ENCODE results near the gene ALS2CL. TPM values are rescaled to one million over a fixed set of nuclear protein-coding genes. Genes with fewer than 3 reads are reported as not detected.

The ALS2CL gene
- total RNA-seq, 1 experiment from 2014 or later, result 67.5 TPM

GRCh38 chr3:46684891-46685290 is 8.6 kb downstream of the ALS2CL start:
- CTCF ChIA-PET, result no interaction called here
- no TSS peak for BruUV-seq (replicated peaks)
- peaks cover 3% of the 10 kb centered on the region; the same call in 1 of the 2 replicates for H3K79me2 ChIP-seq (ENCODE audit: low read depth)

DNA sequence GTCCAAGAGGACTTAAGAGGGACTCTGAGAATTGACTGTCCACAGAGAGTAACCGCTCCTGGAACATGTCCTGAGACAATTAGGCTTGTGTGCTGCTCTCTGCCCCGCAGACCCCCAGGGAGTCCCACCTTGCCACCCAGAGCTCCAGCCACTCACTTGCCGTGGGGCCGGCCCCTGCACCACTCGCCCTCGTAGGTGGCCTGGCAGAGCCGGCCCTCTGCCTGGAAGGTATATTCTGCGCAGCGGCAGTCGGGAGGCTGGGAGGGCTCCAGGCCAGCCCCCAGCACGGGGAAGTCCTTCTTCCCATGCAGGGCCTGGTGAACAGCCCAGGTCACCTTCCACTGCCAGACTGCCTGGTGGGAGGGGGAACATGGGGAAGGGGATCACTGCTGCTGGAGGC is 10.5 kb downstream of the ALS2CL start:
- TF ChIP-seq EZH2 (IDR thresholded peaks at IDR 0.05; ENCODE audit: low read depth), result no peak
- no peak for TF ChIP-seq CTCF (conservative IDR thresholded peaks at IDR 0.05)
- H3K27me3 ChIP-seq (ENCODE audit: insufficient read depth, low read depth), result no peaks in the 10 kb centered on the region
- no TSS peak for BruUV-seq (replicated peaks)
- no peak overlapping the region for H3K4me3 ChIP-seq
- no peak overlapping the region for H2AFZ ChIP-seq
- CTCF ChIA-PET, result no interaction called here
- DNase-seq, result no peak
- H3K79me2 ChIP-seq (ENCODE audit: low read depth), result no peaks in the 10 kb centered on the region
- POLR2A ChIA-PET (ENCODE audit: unreplicated experiment), result no interaction called here
- H3K27ac ChIP-seq, result no peak overlapping the region
- no peaks in the 10 kb centered on the region for H3K4me1 ChIP-seq (replicated peaks; ENCODE audit: insufficient read depth)
- intact Hi-C loops (cut with micrococcal nuclease; ENCODE audit: unreplicated experiment), result no loop called here
- no peaks in the 10 kb centered on the region for H3K36me3 ChIP-seq (ENCODE audit: low read depth)
- H3K4me2 ChIP-seq, result no peak overlapping the region
- H3K9me2 ChIP-seq (ENCODE audit: insufficient read depth), result no peaks in the 10 kb centered on the region
- H3K9me3 ChIP-seq (ENCODE audit: insufficient read depth, low read depth), result no peaks in the 10 kb centered on the region
- H3F3A ChIP-seq (ENCODE audit: insufficient read depth, low read depth), result no peaks in the 10 kb centered on the region
- H4K20me1 ChIP-seq (ENCODE audit: insufficient read depth), result no peaks in the 10 kb centered on the region

More at GRCh38 chr3:46684891-46685290, 8.6 kb downstream of the ALS2CL start:
- no peaks in the 10 kb centered on the region for H4K20me1 ChIP-seq (ENCODE audit: insufficient read depth)
- no peak overlapping the region for H3K4me3 ChIP-seq
- TF ChIP-seq EZH2 (IDR thresholded peaks at IDR 0.05; ENCODE audit: low read depth), result no peak
- no peak for TF ChIP-seq CTCF (conservative IDR thresholded peaks at IDR 0.05)
- no peaks in the 10 kb centered on the region for H3K9me2 ChIP-seq (ENCODE audit: insufficient read depth)
- POLR2A ChIA-PET (ENCODE audit: unreplicated experiment), result no interaction called here
- H3K9me3 ChIP-seq (ENCODE audit: insufficient read depth, low read depth), result no peaks in the 10 kb centered on the region
- intact Hi-C loops (cut with micrococcal nuclease; ENCODE audit: unreplicated experiment), result no loop called here
- no peaks in the 10 kb centered on the region for H3K4me1 ChIP-seq (replicated peaks; ENCODE audit: insufficient read depth)
- H3K27ac ChIP-seq, result no peak overlapping the region
- no peaks in the 10 kb centered on the region for H3K36me3 ChIP-seq (ENCODE audit: low read depth)
- no peak overlapping the region for H3K4me2 ChIP-seq
- no peaks in the 10 kb centered on the region for H3K27me3 ChIP-seq (ENCODE audit: insufficient read depth, low read depth)
- DNase-seq, result no peak
- H2AFZ ChIP-seq, result no peak overlapping the region
- H3F3A ChIP-seq (ENCODE audit: insufficient read depth, low read depth), result no peaks in the 10 kb centered on the region

- Histone ChIP-seq H3K27me3 (ENCODE audit: insufficient read depth, low read depth) (no peaks in the 10 kb centered on the region), H3F3A (ENCODE audit: insufficient read depth, low read depth) (no peaks in the 10 kb centered on the region), H3K4me3 (no peak overlapping the region), H3K9me2 (ENCODE audit: insufficient read depth) (no peaks in the 10 kb centered on the region), H4K20me1 (ENCODE audit: insufficient read depth) (no peaks in the 10 kb centered on the region), H3K4me1 (replicated peaks; ENCODE audit: insufficient read depth) (no peaks in the 10 kb centered on the region), H3K4me2 (no peak overlapping the region), H3K9me3 (ENCODE audit: insufficient read depth, low read depth) (no peaks in the 10 kb centered on the region), H3K79me2 (ENCODE audit: low read depth) (no peaks in the 10 kb centered on the region), H3K36me3 (ENCODE audit: low read depth) (no peaks in the 10 kb centered on the region), H2AFZ (no peak overlapping the region), H3K27ac (no peak overlapping the region)
- BruUV-seq (replicated peaks), result no TSS peak
- CTCF ChIA-PET, result no interaction called here
- no peak for DNase-seq
- intact Hi-C loops (cut with micrococcal nuclease; ENCODE audit: unreplicated experiment), result no loop called here
- TF ChIP-seq CTCF (conservative IDR thresholded peaks at IDR 0.05) (no peak), EZH2 (IDR thresholded peaks at IDR 0.05; ENCODE audit: low read depth) (no peak)
- POLR2A ChIA-PET (ENCODE audit: unreplicated experiment), result interaction anchor here (0.5 kb wide), 1 partner anchor 10 kb away, joined by 3 read pairs; no protein-coding TSS in a partner anchor
These were observed 11.5 kb downstream of the ALS2CL start for GRCh38 chr3:46681856-46682540.

Data from PC-9 (cell line).